HL-60 (cell line): ENCODE measurements around the gene CACNA1G.

ENCODE experiments used
- CTCF ChIP-seq: IDR thresholded peaks from one replicate; pipeline ENCODE4 v1.5.1; 2011; ENCODE audit warnings: low read length, control low read depth, inconsistent platforms; ENCODE audit not compliant: insufficient read depth
- GABPA ChIP-seq: IDR thresholded peaks from 2 replicates; pipeline ENCODE4 v1.6.1; 2012; ENCODE audit warnings: low read depth
- REST ChIP-seq: IDR thresholded peaks from 2 replicates; pipeline ENCODE4 v1.6.1; 2012; ENCODE audit warnings: low read depth; ENCODE audit not compliant: insufficient replicate concordance

- TF ChIP-seq CTCF (no peak), GABPA (no peak), REST (no peak)
Measured at GRCh38 chr17:50569592-50569991, 9.1 kb downstream of the CACNA1G start.
